ENCODE data around the gene AHRR. TPM values are rescaled to one million over a fixed set of nuclear protein-coding genes. Genes with fewer than 3 reads are reported as not detected.
"Not testable (repeated sequence)": the region's sequence is repeated elsewhere in the genome, so short reads cannot be mapped to it uniquely, and the experiment has no call there.

Gene AHRR
- total RNA-seq, 2 experiments from 2014 or later: 35.7 to 41.6 TPM

GRCh38 chr5:390623-391491 is 69.3 kb downstream of the AHRR start:
- POLR2A ChIA-PET: interaction anchor here (0.9 to 2.0 kb wide), 3 partner anchors 10 to 18 kb away, joined by 4 to 8 read pairs (median 7); no protein-coding TSS in a partner anchor
- H3K27me3 Mint-ChIP-seq: no peaks in the 10 kb centered on the region
- H3K36me3 Mint-ChIP-seq: peaks cover 34% of the 10 kb centered on the region
- H3K4me1 Mint-ChIP-seq: peaks cover 34% of the 10 kb centered on the region
- H3K9me3 Mint-ChIP-seq: peaks cover 2% of the 10 kb centered on the region
- H3K4me3 Mint-ChIP-seq: peak overlapping the region; percentile 58
- ATAC-seq (ENCODE audit: low read depth) (no peak), DNase-seq (no peak)
- H3K27ac Mint-ChIP-seq: peak overlapping the region; percentile 84

- peaks cover 34% of the 10 kb centered on the region for H3K4me1 Mint-ChIP-seq
- POLR2A ChIA-PET: interaction anchor here (0.8 to 2.2 kb wide), 13 partner anchors 12 to 71 kb away, joined by 3 to 27 read pairs (median 5); partner anchors contain the start of gene AHRR
These were observed 71.0 kb downstream of the AHRR start for GRCh38 chr5:392431-392988.

GRCh38 chr5:393846-394275 is 72.3 kb downstream of the AHRR start:
- POLR2A ChIA-PET: interaction anchor here (1.3 to 2.2 kb wide), 5 partner anchors 14 to 47 kb away, joined by 5 to 27 read pairs (median 9); no protein-coding TSS in a partner anchor

More at GRCh38 chr5:392431-392988, 71.0 kb downstream of the AHRR start:
- DNase-seq (peak; percentile 76), ATAC-seq (ENCODE audit: low read depth) (peak; percentile 90)
- no peaks in the 10 kb centered on the region for H3K9me3 Mint-ChIP-seq
- H3K27ac Mint-ChIP-seq: peak overlapping the region; percentile 95
- no peaks in the 10 kb centered on the region for H3K27me3 Mint-ChIP-seq
- peak overlapping the region; percentile 80 for H3K4me3 Mint-ChIP-seq
- peaks cover 22% of the 10 kb centered on the region for H3K36me3 Mint-ChIP-seq

GRCh38 chr5:394671-395155 is 73.2 kb downstream of the AHRR start:
- DNase-seq: no peak
- Mint-ChIP-seq H3K4me1 (peaks cover 39% of the 10 kb centered on the region), H3K9me3 (no peaks in the 10 kb centered on the region), H3K27ac (peak overlapping the region; percentile 76), H3K36me3 (peaks cover 14% of the 10 kb centered on the region), H3K4me3 (no peak overlapping the region), H3K27me3 (no peaks in the 10 kb centered on the region)
- no peak for ATAC-seq (ENCODE audit: low read depth)
- POLR2A ChIA-PET: interaction anchor here (1.6 kb wide), 1 partner anchor 27 kb away, joined by 3 read pairs; no protein-coding TSS in a partner anchor

More at GRCh38 chr5:393846-394275, 72.3 kb downstream of the AHRR start:
- DNase-seq (no peak), ATAC-seq (ENCODE audit: low read depth) (no peak)
- peaks cover 36% of the 10 kb centered on the region for H3K4me1 Mint-ChIP-seq
- peaks cover 16% of the 10 kb centered on the region for H3K36me3 Mint-ChIP-seq
- peak overlapping the region; percentile 95 for H3K27ac Mint-ChIP-seq
- no peaks in the 10 kb centered on the region for H3K27me3 Mint-ChIP-seq
- peak overlapping the region; percentile 80 for H3K4me3 Mint-ChIP-seq
- H3K9me3 Mint-ChIP-seq: no peaks in the 10 kb centered on the region

GRCh38 chr5:395156-395920 is 73.8 kb downstream of the AHRR start:
- Mint-ChIP-seq H3K4me3 (no peak overlapping the region), H3K27me3 (no peaks in the 10 kb centered on the region), H3K36me3 (peaks cover 15% of the 10 kb centered on the region), H3K27ac (peak overlapping the region; percentile 65), H3K9me3 (no peaks in the 10 kb centered on the region), H3K4me1 (peaks cover 39% of the 10 kb centered on the region)
- POLR2A ChIA-PET: interaction anchor here (0.6 to 1.6 kb wide), 2 partner anchors 28 to 47 kb away, joined by 3 read pairs; no protein-coding TSS in a partner anchor
- DNase-seq: no peak
- ATAC-seq (ENCODE audit: low read depth): no peak

GRCh38 chr5:395921-396530 is 74.5 kb downstream of the AHRR start:
- H3K27me3 Mint-ChIP-seq: no peaks in the 10 kb centered on the region
- H3K4me3 Mint-ChIP-seq: no peak overlapping the region
- POLR2A ChIA-PET: interaction anchor here (0.6 kb wide), 1 partner anchor 46 kb away, joined by 3 read pairs; no protein-coding TSS in a partner anchor
- H3K27ac Mint-ChIP-seq: peak overlapping the region; percentile 25
- H3K4me1 Mint-ChIP-seq: peaks cover 34% of the 10 kb centered on the region
- H3K36me3 Mint-ChIP-seq: peaks cover 19% of the 10 kb centered on the region
- no peaks in the 10 kb centered on the region for H3K9me3 Mint-ChIP-seq
- DNase-seq (peak; percentile 49), ATAC-seq (ENCODE audit: low read depth) (no peak)

GRCh38 chr5:396531-396961 is 75.0 kb downstream of the AHRR start:
- H3K4me3 Mint-ChIP-seq: no peak overlapping the region
- DNase-seq (no peak), ATAC-seq (ENCODE audit: low read depth) (no peak)
- H3K9me3 Mint-ChIP-seq: no peaks in the 10 kb centered on the region
- no peak overlapping the region for H3K27ac Mint-ChIP-seq
- H3K36me3 Mint-ChIP-seq: peaks cover 24% of the 10 kb centered on the region
- H3K27me3 Mint-ChIP-seq: no peaks in the 10 kb centered on the region
- peaks cover 32% of the 10 kb centered on the region for H3K4me1 Mint-ChIP-seq
- POLR2A ChIA-PET: no interaction called here

GRCh38 chr5:398141-398474 is 76.6 kb downstream of the AHRR start:
- H3K27ac Mint-ChIP-seq: not testable (repeated sequence)
- H3K36me3 Mint-ChIP-seq: peaks cover 32% of the 10 kb centered on the region

GRCh38 chr5:398475-399295 is 77.2 kb downstream of the AHRR start:
- ATAC-seq (ENCODE audit: low read depth) (no peak), DNase-seq (no peak)
- no peak overlapping the region for H3K27ac Mint-ChIP-seq
- H3K4me1 Mint-ChIP-seq: peaks cover 26% of the 10 kb centered on the region
- H3K4me3 Mint-ChIP-seq: no peak overlapping the region
- H3K27me3 Mint-ChIP-seq: no peaks in the 10 kb centered on the region
- H3K36me3 Mint-ChIP-seq: peaks cover 34% of the 10 kb centered on the region
- POLR2A ChIA-PET: interaction anchor here (1.1 kb wide), 1 partner anchor 24 kb away, joined by 3 read pairs; no protein-coding TSS in a partner anchor
- no peaks in the 10 kb centered on the region for H3K9me3 Mint-ChIP-seq

More at GRCh38 chr5:398141-398474, 76.6 kb downstream of the AHRR start:
- H3K9me3 Mint-ChIP-seq; POLR2A ChIA-PET; H3K4me3 Mint-ChIP-seq; DNase-seq; H3K27me3 Mint-ChIP-seq; ATAC-seq (ENCODE audit: low read depth): not testable (repeated sequence)
- H3K4me1 Mint-ChIP-seq: peaks cover 31% of the 10 kb centered on the region

GRCh38 chr5:399296-400281 is 78.1 kb downstream of the AHRR start:
- Mint-ChIP-seq H3K9me3 (no peaks in the 10 kb centered on the region), H3K4me1 (peaks cover 21% of the 10 kb centered on the region), H3K27me3 (no peaks in the 10 kb centered on the region), H3K4me3 (peak overlapping the region; percentile 63), H3K36me3 (peaks cover 41% of the 10 kb centered on the region), H3K27ac (peak overlapping the region; percentile 81)
- peak; percentile 63 for ATAC-seq (ENCODE audit: low read depth)
- POLR2A ChIA-PET: interaction anchor here (1.1 kb wide), 1 partner anchor 23 kb away, joined by 3 read pairs; no protein-coding TSS in a partner anchor
- peak; percentile 66 for DNase-seq

Measured in activated naive CD8-positive, alpha-beta T cell treated with anti-CD3 and anti-CD28 coated beads, Interleukin-2, amount 10 ng/mL, durations not matched to agents 7 days and 5 days (primary cell).